HCT116 (cell line): ENCODE measurements around the gene MSH3.

Experiments used
- CTCF ChIP-seq, 3 experiments: fragments of 200-600 bp in 1 of 3; sonication (generic) in 1 of 3; IDR thresholded peaks in 2 of 3; conservative IDR thresholded peaks in 1 of 3; 2 replicates each; pipeline ENCODE4 v1.5.1; 2012 to 2017; ENCODE audit warnings: low read depth in 2 of 3, low read length in 2 of 3, antibody characterized with exemption in 1 of 3, borderline replicate concordance in 1 of 3, control low read depth in 1 of 3, mild to moderate bottlenecking in 1 of 3, mixed read lengths in 1 of 3, mixed run types in 1 of 3, moderate library complexity in 1 of 3; ENCODE audit not compliant: insufficient read depth in 1 of 3
- POLR2A ChIP-seq: IDR thresholded peaks from 2 replicates; pipeline ENCODE4 v1.7.0; 2011; ENCODE audit warnings: borderline replicate concordance; ENCODE audit not compliant: insufficient read depth, insufficient read length; ENCODE audit errors: extremely low read depth
- ZNF274 ChIP-seq: fragments of 200-500 bp; sonication (Bioruptor generic); IDR thresholded peaks from 2 replicates; pipeline ENCODE4 v1.6.1; 2014; ENCODE audit warnings: mild to moderate bottlenecking, low read depth, low read length, inconsistent platforms

DNA sequence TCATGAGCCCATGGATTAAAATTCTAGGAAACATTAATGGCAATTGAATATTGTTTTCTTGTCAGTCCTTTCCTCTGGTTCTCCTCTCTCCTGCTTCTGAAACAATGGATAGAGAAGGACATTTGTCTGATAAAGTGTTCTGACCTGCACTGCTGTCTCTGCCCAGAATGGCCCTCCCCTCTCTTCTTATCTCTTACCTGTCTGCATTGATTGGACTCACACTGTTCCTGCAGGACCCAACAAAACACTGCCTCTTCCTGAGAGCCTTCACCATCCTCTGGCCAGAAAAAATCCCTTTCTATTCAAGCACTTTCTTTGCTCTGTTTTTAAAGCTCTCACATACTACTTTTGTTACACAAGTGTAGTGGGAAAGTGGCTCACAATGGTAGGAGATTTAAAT is 144.2 kb downstream of the MSH3 start:
- no peak for TF ChIP-seq ZNF274
- no peak for TF ChIP-seq POLR2A
- TF ChIP-seq CTCF (IDR thresholded peaks at IDR 0.05 in 2 of 3, conservative IDR thresholded peaks at IDR 0.05 in 1 of 3; ENCODE audit: borderline replicate concordance in 1 of 3, insufficient read depth in 1 of 3, low read depth in 2 of 3, low read length in 2 of 3), result no peak
